Activated naive CD4-positive, alpha-beta T cell treated with anti-CD3 and anti-CD28 coated beads, Interleukin-2, amount 10 ng/mL, durations not matched to agents 5 hours and 36 hours (primary cell): ENCODE results near the gene ARID3C. TPM values are rescaled to one million over a fixed set of nuclear protein-coding genes. Genes with fewer than 3 reads are reported as not detected.

Experiments used
- total RNA-seq, 2 experiments: library from RNA; stranded (reverse); gene quantifications; one replicate each; pipeline ENCODE4 v1.2.3, GENCODE V29; 2021

ARID3C gene, protein sequence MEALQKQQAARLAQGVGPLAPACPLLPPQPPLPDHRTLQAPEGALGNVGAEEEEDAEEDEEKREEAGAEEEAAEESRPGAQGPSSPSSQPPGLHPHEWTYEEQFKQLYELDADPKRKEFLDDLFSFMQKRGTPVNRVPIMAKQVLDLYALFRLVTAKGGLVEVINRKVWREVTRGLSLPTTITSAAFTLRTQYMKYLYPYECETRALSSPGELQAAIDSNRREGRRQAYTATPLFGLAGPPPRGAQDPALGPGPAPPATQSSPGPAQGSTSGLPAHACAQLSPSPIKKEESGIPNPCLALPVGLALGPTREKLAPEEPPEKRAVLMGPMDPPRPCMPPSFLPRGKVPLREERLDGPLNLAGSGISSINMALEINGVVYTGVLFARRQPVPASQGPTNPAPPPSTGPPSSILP
- total RNA-seq, result under 1 TPM in 1 of 2 experiments, not detected in 1; 0.18 TPM

GRCh38 chr9:34628656-34629490 lies at the start of gene ARID3C:
Gene ARID3C (minus strand): TSS chr9:34629066. CDS start chr9:34628014, 1,052 bp downstream.

GRCh38 chr9:34662526-34663302 lies 33.8 kb upstream of the ARID3C start, which contains the start of gene CCL27:
Gene CCL27 (minus strand): TSS chr9:34662657. CDS start chr9:34662633, 24 bp downstream.

GRCh38 chr9:34651876-34652601 lies 23.2 kb upstream of the ARID3C start, which contains the start of gene IL11RA:
Gene IL11RA (plus strand): TSS chr9:34652185. CDS start chr9:34655218, 3,033 bp downstream.

DNA sequence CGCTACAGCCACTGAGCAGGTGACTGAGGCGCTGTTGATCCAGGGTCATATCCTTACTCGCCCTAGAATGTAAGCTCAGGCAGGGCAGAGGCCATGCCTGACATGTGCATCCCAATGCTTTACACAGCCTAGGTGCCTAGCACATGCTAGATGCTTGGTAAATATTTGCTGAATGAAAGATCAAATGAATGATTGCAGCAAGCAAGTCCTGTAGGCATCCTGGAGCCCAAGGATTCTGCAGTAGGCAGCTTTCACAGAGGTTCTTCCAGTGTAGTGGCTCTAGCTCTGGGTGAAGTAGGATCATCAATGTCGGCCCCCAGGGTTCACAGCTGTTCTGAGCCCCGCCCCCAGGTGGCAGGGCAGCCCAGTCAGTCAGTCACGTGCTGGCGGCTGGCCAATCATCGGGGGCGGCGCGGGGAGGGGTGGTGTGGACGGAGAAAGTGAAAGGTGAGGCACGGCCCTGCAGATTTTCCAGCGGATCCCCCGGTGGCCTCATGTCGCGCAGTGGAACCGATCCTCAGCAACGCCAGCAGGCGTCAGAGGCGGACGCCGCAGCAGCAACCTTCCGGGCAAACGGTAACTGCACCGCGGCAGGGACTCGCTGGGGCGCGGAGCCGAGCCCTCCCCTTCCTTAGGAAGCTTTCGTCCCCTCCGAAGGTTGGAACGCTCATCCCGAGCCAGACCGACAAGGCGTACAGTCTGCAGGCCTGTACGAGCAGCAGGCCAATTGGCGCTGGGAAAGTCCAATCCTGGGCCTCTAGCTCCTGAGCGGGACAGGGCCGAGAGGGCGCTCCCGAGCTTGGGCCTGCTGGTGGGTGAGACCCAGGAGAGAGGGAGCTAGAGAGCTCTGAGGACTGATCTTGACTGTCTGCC lies 17.6 kb upstream of the ARID3C start, which contains the start of gene GALT:
Gene GALT, plus strand, starts transcription at position 465 of the 873 bp plus-strand sequence. Its CDS starts 30 bp downstream, at position 495.

DNA sequence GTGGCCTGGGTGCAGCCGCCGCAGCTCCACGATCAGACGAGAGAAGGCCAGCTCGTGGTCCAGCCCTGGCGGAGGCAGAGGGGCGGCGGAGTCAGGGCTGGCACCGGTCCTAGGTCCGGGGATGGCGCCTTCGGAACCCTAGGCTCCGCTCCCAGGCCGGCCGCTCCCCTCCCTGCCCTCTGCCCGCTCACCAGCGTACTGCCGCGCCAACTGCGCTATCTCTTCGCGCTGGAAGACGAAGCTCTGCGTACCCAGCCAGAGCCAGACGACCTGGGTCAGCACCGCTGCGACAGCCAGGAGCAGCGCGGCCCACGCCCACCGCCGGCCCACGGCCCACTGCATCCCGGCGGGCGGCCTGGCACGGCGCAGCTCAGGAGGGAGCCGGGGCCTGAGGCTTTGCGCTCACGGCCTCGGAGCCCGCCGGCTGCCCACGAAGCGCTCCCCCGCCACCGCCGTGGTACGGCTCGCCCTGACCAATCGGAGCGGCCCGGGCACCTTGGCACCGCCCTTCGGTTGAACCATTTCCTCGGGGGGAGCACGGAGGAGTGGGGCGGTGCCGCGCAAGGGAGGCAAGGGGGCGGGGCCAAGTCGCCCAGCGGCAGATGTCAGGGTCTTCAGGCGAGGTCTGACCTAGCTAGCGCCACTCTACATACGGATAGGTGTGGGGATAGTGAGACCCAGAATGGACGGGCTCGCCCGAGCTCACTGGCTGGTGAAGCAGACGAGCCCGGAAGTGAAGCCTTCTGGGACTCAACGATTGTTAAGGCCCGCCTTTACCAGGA lies 8.7 kb upstream of the ARID3C start, which contains the start of gene SIGMAR1:
Gene SIGMAR1, minus strand, starts transcription at position 432 of the 782 bp plus-strand sequence. Its CDS starts 90 bp downstream, at position 342.

GRCh38 chr9:34620061-34620994 lies 8.5 kb downstream of the ARID3C start, which contains the start of gene DCTN3:
Gene DCTN3 (minus strand): TSS chr9:34620495. CDS start chr9:34620464, 31 bp downstream.

GRCh38 chr9:34611811-34612787 lies 16.8 kb downstream of the ARID3C start, which contains the start of gene RPP25L:
Gene RPP25L (minus strand): TSS chr9:34612097. CDS start chr9:34611296, 801 bp downstream.

GRCh38 chr9:34589636-34590380 lies 39.1 kb downstream of the ARID3C start, which contains the start of gene CNTFR:
Gene CNTFR (minus strand): TSS chr9:34589724. CDS start chr9:34568981, 20,743 bp downstream.

Other genes with a start within 250 kb of the ARID3C start
- 10 to 100 TPM; 11.5 to 13.2 TPM for gene FAM219A, start 170.5 kb downstream of the ARID3C start, total RNA-seq
- not detected for gene DNAI1, start 170.3 kb downstream of the ARID3C start, total RNA-seq
- not detected for gene ENHO, start 106.1 kb downstream of the ARID3C start, total RNA-seq
- gene CNTFR, start 39.3 kb downstream of the ARID3C start, total RNA-seq, result not detected
- gene RPP25L, start 17.0 kb downstream of the ARID3C start, total RNA-seq, result 10 to 100 TPM; 30.8 to 32.5 TPM
- 100 to 1,000 TPM; 120 to 122 TPM for gene DCTN3, start 8.6 kb downstream of the ARID3C start, total RNA-seq
- gene SIGMAR1, start 8.7 kb upstream of the ARID3C start, total RNA-seq, result 10 to 100 TPM; 54.6 to 55.1 TPM
- gene GALT, start 17.6 kb upstream of the ARID3C start, total RNA-seq, result 100 to 1,000 TPM; 126 to 131 TPM
- gene IL11RA, start 23.1 kb upstream of the ARID3C start, total RNA-seq, result 10 to 100 TPM; 83.9 to 86.3 TPM
- not detected for gene CCL27, start 33.6 kb upstream of the ARID3C start, total RNA-seq
- gene CCL19, start 62.2 kb upstream of the ARID3C start, total RNA-seq, result not detected
- gene CCL21, start 81.1 kb upstream of the ARID3C start, total RNA-seq, result not detected